ENCODE measurements around the gene CDSN. TPM values are rescaled to one million over a fixed set of nuclear protein-coding genes. Genes with fewer than 3 reads are reported as not detected.
A peak's percentile ranks its signal among the peaks of the same experiment; 100 is the strongest.

CDSN gene
- total and polyA plus RNA-seq, 2 of the 8 experiments (the other 6 are each of a cell fraction or from before 2014, with no cell fraction given), result not detected

- peak overlapping the region; percentile 44; the same call in 1 of the 2 replicates for H2BK5ac ChIP-seq (ENCODE audit: low read depth, low read length)
- peaks cover 0 to 26% (median 17%) of the 10 kb centered on the region in 4 experiments; a peak in 6 of 7 replicates for H3K4me1 ChIP-seq (replicated peaks in 1 of 4; ENCODE audit: control insufficient read depth in 3 of 4, insufficient read depth in 4 of 4, low read length in 3 of 4)
- no peak overlapping the region for H3K18ac ChIP-seq (ENCODE audit: extremely low read depth, low read length)
- H2AK5ac ChIP-seq (ENCODE audit: low read depth, low read length), result no peak overlapping the region
- H2BK12ac ChIP-seq (ENCODE audit: low read depth, low read length), result no peak overlapping the region
- H2BK20ac ChIP-seq (ENCODE audit: low read length), result no peak overlapping the region
- no peak overlapping the region for H4K91ac ChIP-seq (replicated peaks; ENCODE audit: insufficient read length, low read length)
- no peak overlapping the region for H3K56ac ChIP-seq (replicated peaks; ENCODE audit: insufficient read length, low read depth, low read length)
- H2AFZ ChIP-seq (ENCODE audit: low read length), result no peak overlapping the region
- peaks cover 14 to 39% (median 23%) of the 10 kb centered on the region in 4 experiments for H3K36me3 ChIP-seq (ENCODE audit: control insufficient read depth in 2 of 4, insufficient read depth in 4 of 4, low read length in 3 of 4)
- H3K23ac ChIP-seq (ENCODE audit: insufficient read length), result no peak overlapping the region
- CTCF ChIA-PET (ENCODE audit: partially characterized antibody), result interaction anchor here (0.6 to 6.3 kb wide), 14 partner anchors 8 to 317 kb away, joined by 3 to 45 read pairs (median 4); partner anchors contain the start of genes POU5F1 and PSORS1C2
- POLR2A ChIA-PET (ENCODE audit: partially characterized antibody), result interaction anchor here (0.6 to 68.5 kb wide), 7 partner anchors 7 to 1061 kb away, joined by 3 to 2251 read pairs (median 4); partner anchors contain the start of genes CCHCR1, CDSN, IER3 and POU5F1
- no peak for DNase-seq (ENCODE audit: low read depth in 1 of 2, low spot score in 2 of 2)
- H3K9ac ChIP-seq (replicated peaks in 1 of 4; ENCODE audit: extremely low read depth in 1 of 4, low read depth in 3 of 4, low read length in 3 of 4), result no peak overlapping the region
- peaks cover 6% of the 10 kb centered on the region for H3K79me1 ChIP-seq (ENCODE audit: low read depth, low read length)
- no peak overlapping the region for H2BK15ac ChIP-seq (ENCODE audit: low read length)
- H3K23me2 ChIP-seq (ENCODE audit: low read depth, low read length), result peaks cover 14% of the 10 kb centered on the region
- H3K4ac ChIP-seq (replicated peaks; ENCODE audit: insufficient read length, low read depth, low read length), result no peak overlapping the region
- no peaks in the 10 kb centered on the region for H3K27me3 ChIP-seq (replicated peaks in 1 of 4; ENCODE audit: control insufficient read depth in 3 of 4, extremely low read depth in 1 of 4, insufficient read depth in 3 of 4, low read length in 3 of 4)
- H3K14ac ChIP-seq (ENCODE audit: insufficient read length), result no peak overlapping the region
- no peak overlapping the region for H4K8ac ChIP-seq (ENCODE audit: extremely low read depth, insufficient read depth, low read length)
- H3K4me3 ChIP-seq (ENCODE audit: extremely low read depth in 1 of 4, insufficient read depth in 2 of 4, low read depth in 3 of 4, low read length in 4 of 4), result no peak overlapping the region
- no peak overlapping the region for H4K5ac ChIP-seq (ENCODE audit: insufficient read length, low read depth, low read length)
- no peak for FAIRE-seq
- no peaks in the 10 kb centered on the region for H3K9me3 ChIP-seq (ENCODE audit: insufficient read depth in 2 of 2, low read depth in 1 of 2, low read length in 1 of 2)
- peaks cover 2 to 10% of the 10 kb centered on the region in 2 experiments for H4K20me1 ChIP-seq (replicated peaks in 1 of 2; ENCODE audit: control insufficient read depth in 1 of 2, insufficient read depth in 2 of 2, low read length in 2 of 2)
- H3K79me2 ChIP-seq (ENCODE audit: control insufficient read depth in 1 of 2, insufficient read depth in 2 of 2, low read length in 2 of 2), result peaks cover 0 to 11% of the 10 kb centered on the region in 2 experiments; a peak in 2 of 4 replicates
- WGBS, 2 experiments (ENCODE audit: extremely low coverage in 1 of 2, insufficient coverage in 1 of 2, insufficient read length in 1 of 2, insufficient replicate concordance in 2 of 2, low coverage in 1 of 2, low lambda C conversion rate in 2 of 2, missing lambda C conversion rate in 1 of 2), result 95% methylated on average over 17 of the region's 19 CpGs; no CpG with 5 or more reads in 1 of the 2 experiments
- no peak overlapping the region for H3K4me2 ChIP-seq (ENCODE audit: insufficient read depth in 1 of 2, low read depth in 2 of 2, low read length in 2 of 2)
- H3K27ac ChIP-seq (ENCODE audit: low read depth, low read length), result no peak overlapping the region
- H2BK120ac ChIP-seq (replicated peaks; ENCODE audit: low read depth, low read length), result no peak overlapping the region
- TF ChIP-seq GABPA (IDR thresholded peaks at IDR 0.05; ENCODE audit: borderline replicate concordance, insufficient read depth, low read length) (no peak), JUND (IDR thresholded peaks at IDR 0.05; ENCODE audit: low read length) (no peak), POLR2A (IDR thresholded peaks at IDR 0.05; ENCODE audit: control extremely low read depth in 1 of 2, low read depth in 2 of 2, low read length in 2 of 2) (peak in 1 of 2 experiments; percentile 36; a peak in 1 of 3 replicates), EZH2 (IDR thresholded peaks at IDR 0.05; ENCODE audit: low read depth, low read length, severe bottlenecking) (no peak), E2F6 (IDR thresholded peaks at IDR 0.05) (no peak), RXRA (IDR thresholded peaks at IDR 0.05; ENCODE audit: insufficient read depth, low read depth, low read length) (no peak), CBX5 (IDR thresholded peaks at IDR 0.05; ENCODE audit: low read depth, low read length) (no peak), KDM5A (IDR thresholded peaks at IDR 0.05; ENCODE audit: low read length) (no peak), CEBPB (IDR thresholded peaks at IDR 0.05; ENCODE audit: low read depth, low read length) (no peak)
These were observed 41.2 kb upstream of the CDSN start for GRCh38 chr6:31161216-31162126.

Data from H1 (cell line).